H9 (cell line): ENCODE data around the gene TSPAN4. TPM values are rescaled to one million over a fixed set of nuclear protein-coding genes. Genes with fewer than 3 reads are reported as not detected.

Experiments
- DNase-seq: peaks from one replicate; pipeline ENCODE4 v3.0.0-alpha.2; 2017
- H2AFZ ChIP-seq: one replicate; pipeline ENCODE4 v1.6.1; 2013; ENCODE audit warnings: mild to moderate bottlenecking, low read length, control low read depth, moderate library complexity
- H2AK5ac ChIP-seq: 2 replicates; pipeline ENCODE4 v1.6.1; 2013; ENCODE audit warnings: low read length, control low read depth, mixed read lengths; ENCODE audit not compliant: insufficient read length
- H2BK120ac ChIP-seq: one replicate; pipeline ENCODE4 v1.6.1; 2013; ENCODE audit warnings: low read depth, mild to moderate bottlenecking, low read length, control low read depth, inconsistent platforms; ENCODE audit not compliant: poor library complexity, severe bottlenecking
- H2BK12ac ChIP-seq: 2 replicates; pipeline ENCODE4 v1.6.1; 2013; ENCODE audit warnings: low read length, control low read depth, mixed read lengths, low read depth; ENCODE audit not compliant: insufficient read length
- H2BK15ac ChIP-seq: 2 replicates; pipeline ENCODE4 v1.6.1; 2013; ENCODE audit warnings: low read depth, low read length, control low read depth
- H2BK20ac ChIP-seq: one replicate; pipeline ENCODE4 v1.6.1; 2013; ENCODE audit warnings: low read depth, mild to moderate bottlenecking, low read length, control low read depth, inconsistent platforms; ENCODE audit not compliant: poor library complexity, severe bottlenecking
- H2BK5ac ChIP-seq: 2 replicates; pipeline ENCODE4 v1.6.1; 2013; ENCODE audit warnings: low read length, control low read depth, mixed read lengths; ENCODE audit not compliant: insufficient read length
- H3K14ac ChIP-seq: 2 replicates; pipeline ENCODE4 v1.6.1; 2013; ENCODE audit warnings: low read length, control low read depth; ENCODE audit not compliant: insufficient read depth
- H3K18ac ChIP-seq: 2 replicates; pipeline ENCODE4 v1.6.1; 2013; ENCODE audit warnings: low read depth, mild to moderate bottlenecking, mixed read lengths, low read length, control low read depth; ENCODE audit not compliant: insufficient read length
- H3K23ac ChIP-seq: 2 replicates; pipeline ENCODE4 v1.6.1; 2013; ENCODE audit warnings: low read length, control low read depth, mixed read lengths, low read depth; ENCODE audit not compliant: insufficient read length
- H3K23me2 ChIP-seq: 2 replicates; pipeline ENCODE4 v1.6.1; 2013; ENCODE audit warnings: low read depth, mild to moderate bottlenecking, mixed read lengths, low read length, control low read depth; ENCODE audit not compliant: insufficient read length, poor library complexity, severe bottlenecking
- H3K27ac ChIP-seq: 2 replicates; pipeline ENCODE4 v1.5.1; 2013; ENCODE audit warnings: low read length, control low read depth, mixed read lengths, low read depth; ENCODE audit not compliant: insufficient read length
- H3K27me3 ChIP-seq: 2 replicates; pipeline ENCODE4 v1.6.1; 2013; ENCODE audit warnings: low read length, control low read depth, inconsistent platforms; ENCODE audit not compliant: insufficient read depth
- H3K4ac ChIP-seq: 2 replicates; pipeline ENCODE4 v1.6.1; 2013; ENCODE audit warnings: low read depth, mild to moderate bottlenecking, control low read depth, inconsistent platforms, low read length, moderate library complexity
- H3K4me1 ChIP-seq: 2 replicates; pipeline ENCODE4 v1.6.1; 2013; ENCODE audit warnings: low read length, control low read depth, inconsistent platforms; ENCODE audit not compliant: insufficient read depth
- H3K4me2 ChIP-seq: 2 replicates; pipeline ENCODE4 v1.6.1; 2013; ENCODE audit warnings: low read length, control low read depth, mixed read lengths; ENCODE audit not compliant: insufficient read length, insufficient read depth
- H3K56ac ChIP-seq: 2 replicates; pipeline ENCODE4 v1.6.1; 2013; ENCODE audit warnings: low read depth, mild to moderate bottlenecking, mixed read lengths, low read length, control low read depth; ENCODE audit not compliant: insufficient read length
- H3K79me1 ChIP-seq: 2 replicates; pipeline ENCODE4 v1.6.1; 2013; ENCODE audit warnings: low read depth, mild to moderate bottlenecking, moderate library complexity, low read length, control low read depth, inconsistent platforms; ENCODE audit not compliant: insufficient read depth, poor library complexity, severe bottlenecking
- H3K79me2 ChIP-seq: 2 replicates; pipeline ENCODE4 v1.6.1; 2013; ENCODE audit warnings: low read length, control low read depth, inconsistent platforms; ENCODE audit not compliant: insufficient read depth
- H3K9ac ChIP-seq: 2 replicates; pipeline ENCODE4 v1.6.1; 2013; ENCODE audit warnings: low read length, control low read depth, mixed read lengths; ENCODE audit not compliant: insufficient read length; ENCODE audit errors: extremely low read depth
- H3K9me3 ChIP-seq: one replicate; pipeline ENCODE4 v1.6.1; 2013; ENCODE audit warnings: low read depth, low read length, inconsistent platforms; ENCODE audit not compliant: control insufficient read depth
- H3T11ph ChIP-seq: one replicate; pipeline ENCODE4 v1.6.1; 2013; ENCODE audit warnings: mild to moderate bottlenecking, low read length, control low read depth, inconsistent platforms
- H4K20me1 ChIP-seq: one replicate; pipeline ENCODE4 v1.6.1; 2013; ENCODE audit not compliant: control insufficient read depth, insufficient read length, insufficient read depth
- H4K5ac ChIP-seq: 2 replicates; pipeline ENCODE4 v1.6.1; 2013; ENCODE audit warnings: low read depth, mild to moderate bottlenecking, mixed read lengths, low read length, control low read depth; ENCODE audit not compliant: insufficient read length
- H4K8ac ChIP-seq: replicated peaks from 2 replicates; pipeline ENCODE4 v1.6.1; 2013; ENCODE audit warnings: low read length, control low read depth, mixed read lengths, low read depth; ENCODE audit not compliant: insufficient read length
- H4K91ac ChIP-seq: 2 replicates; pipeline ENCODE4 v1.6.1; 2013; ENCODE audit warnings: low read depth, mild to moderate bottlenecking, moderate library complexity, mixed read lengths, low read length, control low read depth; ENCODE audit not compliant: insufficient read length
- H3K27ac Mint-ChIP-seq, 3 experiments: 2 replicates in 2 of 3; 3 replicates in 1 of 3; pipeline ENCODE4 v1.8.0; 2020 to 2021; ENCODE audit warnings: mixed read lengths in 3 of 3, mild to moderate bottlenecking in 1 of 3, moderate library complexity in 1 of 3
- H3K27me3 Mint-ChIP-seq: 2 replicates; pipeline ENCODE4 v1.8.0; 2021; ENCODE audit warnings: low read depth, mild to moderate bottlenecking, moderate library complexity, mixed read lengths
- H3K36me3 Mint-ChIP-seq, 3 experiments: 2 replicates in 2 of 3; 3 replicates in 1 of 3; pipeline ENCODE4 v1.8.0; 2020 to 2021; ENCODE audit warnings: low read depth in 3 of 3, mixed read lengths in 3 of 3; ENCODE audit not compliant: insufficient read depth in 1 of 3
- H3K4me1 Mint-ChIP-seq, 2 experiments: 2 replicates each; pipeline ENCODE4 v1.8.0; 2020; ENCODE audit warnings: mixed read lengths in 2 of 2
- H3K4me3 Mint-ChIP-seq, 2 experiments: 2 replicates in 1 of 2; 3 replicates in 1 of 2; pipeline ENCODE4 v1.8.0; 2020 to 2021; ENCODE audit warnings: mild to moderate bottlenecking in 2 of 2, mixed read lengths in 2 of 2, moderate library complexity in 1 of 2
- H3K9me3 Mint-ChIP-seq, 2 experiments: 2 replicates in 1 of 2; 3 replicates in 1 of 2; pipeline ENCODE4 v1.8.0; 2020; ENCODE audit warnings: mild to moderate bottlenecking in 2 of 2, mixed read lengths in 2 of 2, moderate library complexity in 1 of 2
- CTCF ChIP-seq: fragments of 200-600 bp; sonication (generic); conservative IDR thresholded peaks from 3 replicates; pipeline ENCODE4 v1.8.0; 2021; ENCODE audit warnings: antibody characterized with exemption, mild to moderate bottlenecking
- WGBS: extraction: QIAGEN DNeasy Blood & Tissue Kit; methylation state at CpG from one replicate; pipeline ENCODE4 v1.1.7; 2013; ENCODE audit warnings: missing lambda C conversion rate, low lambda C conversion rate, mixed read lengths; ENCODE audit not compliant: insufficient read length; ENCODE audit errors: extremely low coverage; 5-methylcytosine and 5-hydroxymethylcytosine counted together
- total RNA-seq: library from RNA; stranded (reverse); gene quantifications from 2 replicates; pipeline ENCODE4 v1.2.1, GENCODE V29; 2021

The TSPAN4 gene
- total RNA-seq, 1 experiment from 2014 or later, result 64.6 TPM

- H3K9ac ChIP-seq, result no peak overlapping the region
These were observed 69.2 kb downstream of the TSPAN4 start for GRCh38 chr11:911890-912219.

More at GRCh38 chr11:911890-912219, 69.2 kb downstream of the TSPAN4 start:
- Histone ChIP-seq H3K14ac (no peak overlapping the region), H3K56ac (no peak overlapping the region), H4K91ac (no peak overlapping the region), H4K8ac (no peak overlapping the region), H2AK5ac (no peak overlapping the region), H3K18ac (no peak overlapping the region), H3K27ac (no peak overlapping the region), H3K27me3 (no peaks in the 10 kb centered on the region), H3T11ph (no peak overlapping the region), H2BK20ac (no peak overlapping the region), H3K4me1 (no peaks in the 10 kb centered on the region; the same call in 1 of the 2 replicates), H3K9me3 (no peaks in the 10 kb centered on the region), H2BK5ac (no peak overlapping the region), H3K4me2 (peak overlapping the region; percentile 43), H3K4ac (no peak overlapping the region), H3K23me2 (peaks cover 18% of the 10 kb centered on the region), H4K5ac (no peak overlapping the region), H3K79me1 (peaks cover 6% of the 10 kb centered on the region), H2BK120ac (no peak overlapping the region), H2BK15ac (no peak overlapping the region), H2AFZ (no peak overlapping the region), H2BK12ac (no peak overlapping the region), H4K20me1 (peaks cover 3% of the 10 kb centered on the region), H3K79me2 (peaks cover 3% of the 10 kb centered on the region; the same call in 1 of the 2 replicates), H3K23ac (no peak overlapping the region)
- WGBS, result no CpG with 5 or more reads among the region's 11 CpGs
- Mint-ChIP-seq H3K36me3 (peaks cover 0 to 18% (median 6%) of the 10 kb centered on the region in 3 experiments; a peak in 4 of 7 replicates), H3K27me3 (no peaks in the 10 kb centered on the region), H3K27ac (peak overlapping the region in 1 of 3 experiments; percentile 90; a peak in 2 of 7 replicates), H3K9me3 (no peaks in the 10 kb centered on the region), H3K4me1 (peaks cover 9 to 14% of the 10 kb centered on the region in 2 experiments), H3K4me3 (peak overlapping the region; percentile 77 to 86)
- no peak for DNase-seq
- no peak for TF ChIP-seq CTCF
